ENCODE results near the gene CTSE. TPM values are rescaled to one million over a fixed set of nuclear protein-coding genes. Genes with fewer than 3 reads are reported as not detected.

Gene CTSE
- total RNA-seq, 2 donors from 2014 or later, result not detected

- intact Hi-C loops (cut with DNase I), result no loop called here
- no peaks in the 10 kb centered on the region for H3K27me3 ChIP-seq (replicated peaks; ENCODE audit: insufficient read depth)
- DNase-seq (ENCODE audit: low spot score), result no peak
- no peaks in the 10 kb centered on the region for H3K4me1 ChIP-seq (replicated peaks)
- TF ChIP-seq POLR2AphosphoS5 (IDR thresholded peaks at IDR 0.05) (no peak), POLR2A (IDR thresholded peaks at IDR 0.05) (no peak)
- TF ChIP-seq, protein P1, sequence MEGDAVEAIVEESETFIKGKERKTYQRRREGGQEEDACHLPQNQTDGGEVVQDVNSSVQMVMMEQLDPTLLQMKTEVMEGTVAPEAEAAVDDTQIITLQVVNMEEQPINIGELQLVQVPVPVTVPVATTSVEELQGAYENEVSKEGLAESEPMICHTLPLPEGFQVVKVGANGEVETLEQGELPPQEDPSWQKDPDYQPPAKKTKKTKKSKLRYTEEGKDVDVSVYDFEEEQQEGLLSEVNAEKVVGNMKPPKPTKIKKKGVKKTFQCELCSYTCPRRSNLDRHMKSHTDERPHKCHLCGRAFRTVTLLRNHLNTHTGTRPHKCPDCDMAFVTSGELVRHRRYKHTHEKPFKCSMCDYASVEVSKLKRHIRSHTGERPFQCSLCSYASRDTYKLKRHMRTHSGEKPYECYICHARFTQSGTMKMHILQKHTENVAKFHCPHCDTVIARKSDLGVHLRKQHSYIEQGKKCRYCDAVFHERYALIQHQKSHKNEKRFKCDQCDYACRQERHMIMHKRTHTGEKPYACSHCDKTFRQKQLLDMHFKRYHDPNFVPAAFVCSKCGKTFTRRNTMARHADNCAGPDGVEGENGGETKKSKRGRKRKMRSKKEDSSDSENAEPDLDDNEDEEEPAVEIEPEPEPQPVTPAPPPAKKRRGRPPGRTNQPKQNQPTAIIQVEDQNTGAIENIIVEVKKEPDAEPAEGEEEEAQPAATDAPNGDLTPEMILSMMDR (IDR thresholded peaks at IDR 0.05), result no peak
- no peak overlapping the region for H3K4me3 ChIP-seq
- no peaks in the 10 kb centered on the region for H3K9me3 ChIP-seq
- H3K27ac ChIP-seq, result no peak overlapping the region
- WGBS, result 75% methylated on average over 6 of the region's 6 CpGs
- no peaks in the 10 kb centered on the region for H3K36me3 ChIP-seq
Measured at GRCh38 chr1:206050655-206051235, 27.1 kb upstream of the CTSE start.

DNA sequence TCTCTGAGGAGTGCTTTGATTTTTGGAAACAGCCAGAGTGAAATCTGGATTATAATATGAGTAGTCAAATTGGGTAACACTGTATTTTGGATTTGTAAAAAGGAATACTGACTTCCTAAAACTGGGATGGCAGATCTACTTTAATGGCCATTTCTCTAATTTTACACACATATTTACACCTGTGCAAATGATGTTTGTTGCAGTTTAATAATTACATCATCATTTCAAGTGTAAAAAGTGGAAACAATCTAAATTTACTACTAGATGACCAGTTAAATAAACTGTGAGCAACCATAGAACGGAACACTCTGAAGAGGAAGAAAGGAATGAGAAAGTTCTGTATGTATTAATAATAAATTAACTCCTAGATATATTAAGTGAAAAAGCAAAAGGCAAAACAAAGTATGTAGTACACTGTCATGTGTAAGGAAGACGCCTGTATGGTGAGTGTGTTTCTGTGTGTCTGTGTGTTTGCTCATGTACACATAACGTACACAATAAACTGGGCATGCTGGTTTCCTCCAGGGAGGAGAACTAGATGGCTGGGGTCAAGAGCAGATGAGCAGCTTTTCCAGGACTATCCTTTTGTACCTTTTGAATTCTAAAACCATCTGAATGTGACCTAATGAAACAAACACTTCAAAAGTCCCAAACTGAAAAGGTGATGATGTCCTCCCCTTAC lies 26.4 kb upstream of the CTSE start:
- Histone ChIP-seq H3K4me3 (no peak overlapping the region), H3K36me3 (no peaks in the 10 kb centered on the region), H3K4me1 (replicated peaks) (no peaks in the 10 kb centered on the region), H3K27me3 (replicated peaks; ENCODE audit: insufficient read depth) (no peaks in the 10 kb centered on the region), H3K27ac (no peak overlapping the region), H3K9me3 (no peaks in the 10 kb centered on the region)
- DNase-seq (ENCODE audit: low spot score), result no peak
- 72% methylated on average over 3 of the region's 3 CpGs for WGBS
- intact Hi-C loops (cut with DNase I), result no loop called here
- TF ChIP-seq, protein P1 (IDR thresholded peaks at IDR 0.05), result no peak
- TF ChIP-seq POLR2A (IDR thresholded peaks at IDR 0.05), result no peak
- no peak for TF ChIP-seq POLR2AphosphoS5 (IDR thresholded peaks at IDR 0.05)

DNA sequence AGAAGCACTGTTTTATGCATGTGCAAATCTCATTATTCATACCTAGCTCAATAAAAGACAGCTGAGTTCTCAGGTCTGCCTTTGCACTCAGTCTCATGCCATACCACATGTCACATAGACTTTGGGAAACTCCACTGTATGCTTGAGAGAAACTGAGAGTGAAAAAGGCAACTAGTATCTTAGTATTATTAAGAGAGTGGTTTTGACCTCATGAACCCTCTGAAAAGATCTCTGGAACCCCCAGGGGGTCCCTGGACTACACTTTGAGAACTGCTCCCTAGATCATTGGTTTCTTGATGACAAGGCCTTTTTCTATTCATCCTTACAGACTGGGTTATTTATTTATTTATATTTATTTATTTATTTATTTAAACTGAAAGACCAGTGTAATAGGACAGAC lies 25.6 kb upstream of the CTSE start:
- H3K27ac ChIP-seq, result no peak overlapping the region
- no peaks in the 10 kb centered on the region for H3K27me3 ChIP-seq (replicated peaks; ENCODE audit: insufficient read depth)
- no peaks in the 10 kb centered on the region for H3K9me3 ChIP-seq
- H3K4me1 ChIP-seq (replicated peaks), result no peaks in the 10 kb centered on the region
- DNase-seq (ENCODE audit: low spot score), result no peak
- intact Hi-C loops (cut with DNase I), result no loop called here
- no peak overlapping the region for H3K4me3 ChIP-seq
- H3K36me3 ChIP-seq, result no peaks in the 10 kb centered on the region
- TF ChIP-seq, protein P1 (IDR thresholded peaks at IDR 0.05), result no peak
- TF ChIP-seq POLR2AphosphoS5 (IDR thresholded peaks at IDR 0.05) (no peak), POLR2A (IDR thresholded peaks at IDR 0.05) (no peak)

DNA sequence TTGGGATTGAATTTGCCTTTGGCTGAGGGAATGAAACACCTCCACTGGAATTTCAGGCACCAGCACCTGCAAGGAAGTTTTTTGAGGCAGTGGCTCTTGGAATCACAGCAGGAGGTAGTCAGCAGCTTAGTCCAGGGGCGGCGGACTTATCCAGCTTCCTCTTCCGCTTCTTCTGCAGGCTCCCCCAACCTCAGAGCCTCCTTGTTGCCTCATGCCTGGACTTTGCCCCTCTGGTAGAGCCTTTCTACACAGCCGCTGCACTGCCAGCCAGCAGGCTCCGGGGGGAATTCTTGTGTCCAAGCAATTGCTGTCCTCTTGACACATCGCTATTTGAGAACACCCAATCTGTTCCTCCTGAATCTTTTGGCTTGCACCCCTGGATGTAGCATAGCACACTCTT lies 24.9 kb upstream of the CTSE start:
- Histone ChIP-seq H3K27ac (no peak overlapping the region), H3K9me3 (no peaks in the 10 kb centered on the region), H3K4me3 (no peak overlapping the region), H3K36me3 (no peaks in the 10 kb centered on the region), H3K27me3 (replicated peaks; ENCODE audit: insufficient read depth) (no peaks in the 10 kb centered on the region), H3K4me1 (replicated peaks) (no peaks in the 10 kb centered on the region)
- no peak for DNase-seq (ENCODE audit: low spot score)
- 83% methylated on average over 6 of the region's 6 CpGs for WGBS
- TF ChIP-seq POLR2A (IDR thresholded peaks at IDR 0.05) (no peak), POLR2AphosphoS5 (IDR thresholded peaks at IDR 0.05) (no peak)
- TF ChIP-seq, protein P1 (IDR thresholded peaks at IDR 0.05), result no peak
- intact Hi-C loops (cut with DNase I), result no loop called here

DNA sequence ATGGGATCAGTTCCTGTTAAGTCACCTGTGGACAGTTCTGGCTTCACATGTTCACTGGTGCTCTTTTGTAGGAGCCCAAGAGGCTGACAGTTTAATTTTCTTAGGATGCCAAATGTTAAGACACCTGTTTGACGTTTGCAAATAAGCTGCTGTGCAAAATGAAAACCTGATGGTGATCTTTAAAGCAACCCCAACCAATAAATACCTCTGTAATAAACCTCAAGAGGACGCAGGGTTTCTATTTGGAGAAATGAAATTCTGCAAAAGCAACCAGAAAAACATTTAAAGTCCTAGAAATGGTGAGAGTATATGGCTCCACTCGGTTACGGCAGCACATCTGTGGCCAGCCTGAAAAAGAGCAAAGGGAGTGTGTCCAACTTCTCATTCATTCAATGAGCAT lies 23.6 kb upstream of the CTSE start:
- Histone ChIP-seq H3K9me3 (no peaks in the 10 kb centered on the region), H3K27me3 (replicated peaks; ENCODE audit: insufficient read depth) (no peaks in the 10 kb centered on the region), H3K27ac (no peak overlapping the region), H3K4me1 (replicated peaks) (no peaks in the 10 kb centered on the region), H3K36me3 (no peaks in the 10 kb centered on the region), H3K4me3 (no peak overlapping the region)
- 40% methylated on average over 4 of the region's 4 CpGs for WGBS
- TF ChIP-seq POLR2A (IDR thresholded peaks at IDR 0.05), result no peak
- no peak for TF ChIP-seq POLR2AphosphoS5 (IDR thresholded peaks at IDR 0.05)
- TF ChIP-seq, protein P1 (IDR thresholded peaks at IDR 0.05), result no peak
- intact Hi-C loops (cut with DNase I), result no loop called here
- DNase-seq (ENCODE audit: low spot score), result no peak

Measured in prostate gland (tissue), 2 donors.